HG03469 (cell line): ENCODE data around the gene R3HCC1L.
"Not testable (repeated sequence)": the region's sequence is repeated elsewhere in the genome, so short reads cannot be mapped to it uniquely, and the experiment has no call there.

Experiments
- ATAC-seq: cut with Tn5 transposase; IDR thresholded peaks from one replicate; pipeline ENCODE4 v1.9.1; 2021; ENCODE audit warnings: mild to moderate bottlenecking, moderate library complexity, moderate number of reproducible peaks; ENCODE audit not compliant: unreplicated experiment

Gene R3HCC1L

GRCh38 chr10:98226508-98227144, 92.2 kb downstream of the R3HCC1L start:
- ATAC-seq: no peak

GRCh38 chr10:98227713-98228112, 93.3 kb downstream of the R3HCC1L start:
- not testable (repeated sequence) for ATAC-seq

GRCh38 chr10:98228266-98228665, 93.8 kb downstream of the R3HCC1L start:
- not testable (repeated sequence) for ATAC-seq

- no peak for ATAC-seq
Observed at GRCh38 chr10:98231417-98231816, 97.0 kb downstream of the R3HCC1L start.

- ATAC-seq: no peak
Observed at GRCh38 chr10:98235846-98236245, 101.4 kb downstream of the R3HCC1L start.

- no peak for ATAC-seq
Observed at GRCh38 chr10:98236862-98237261, 102.4 kb downstream of the R3HCC1L start.

- no peak for ATAC-seq
Observed at GRCh38 chr10:98238391-98238790, 103.9 kb downstream of the R3HCC1L start.

GRCh38 chr10:98240524-98240923, 106.1 kb downstream of the R3HCC1L start:
- no peak for ATAC-seq

GRCh38 chr10:98242823-98243222, 108.4 kb downstream of the R3HCC1L start:
- ATAC-seq: no peak

GRCh38 chr10:98244141-98244540, 109.7 kb downstream of the R3HCC1L start:
- no peak for ATAC-seq

GRCh38 chr10:98244586-98244985, 110.1 kb downstream of the R3HCC1L start:
- ATAC-seq: no peak

GRCh38 chr10:98246911-98247805, 112.7 kb downstream of the R3HCC1L start:
- ATAC-seq: no peak

- ATAC-seq: no peak
Observed at GRCh38 chr10:98248018-98248417, 113.6 kb downstream of the R3HCC1L start.

GRCh38 chr10:98249134-98249533, 114.7 kb downstream of the R3HCC1L start:
- ATAC-seq: no peak

- no peak for ATAC-seq
Observed at GRCh38 chr10:98251399-98251798, 116.9 kb downstream of the R3HCC1L start.

- no peak for ATAC-seq
Observed at GRCh38 chr10:98252464-98252863, 118.0 kb downstream of the R3HCC1L start.

GRCh38 chr10:98253499-98253898, 119.0 kb downstream of the R3HCC1L start:
- no peak for ATAC-seq

GRCh38 chr10:98254234-98254974, 119.9 kb downstream of the R3HCC1L start:
- ATAC-seq: no peak

- ATAC-seq: no peak
Observed at GRCh38 chr10:98255146-98255877, 120.9 kb downstream of the R3HCC1L start.

- no peak for ATAC-seq
Observed at GRCh38 chr10:98256692-98257091, 122.2 kb downstream of the R3HCC1L start.

- ATAC-seq: no peak
Observed at GRCh38 chr10:98257198-98257597, 122.7 kb downstream of the R3HCC1L start.
